GM12891 (cell line): Measurements from ENCODE around the gene CTSV.
"Not testable (repeated sequence)": the region's sequence is repeated elsewhere in the genome, so short reads cannot be mapped to it uniquely, and the experiment has no call there.

Experiments used
- DNase-seq: peaks from one replicate; pipeline ENCODE4 v3.0.0; 2011; ENCODE audit warnings: low spot score; ENCODE audit not compliant: insufficient read length
- FAIRE-seq: peaks from 2 replicates; lab custom pipeline; 2011; peaks lifted over from hg19 to GRCh38; lab: Jason Lieb, UNC
- PAX5 ChIP-seq: IDR thresholded peaks from 2 replicates; pipeline ENCODE4 v1.6.1; 2011; ENCODE audit warnings: low read length, moderate library complexity, mild to moderate bottlenecking; ENCODE audit not compliant: insufficient read depth, severe bottlenecking
- POLR2A ChIP-seq: IDR thresholded peaks from 2 replicates; pipeline ENCODE4 v1.6.1; 2011; ENCODE audit warnings: low read depth, low read length, control low read depth
- POLR2AphosphoS5 ChIP-seq: IDR thresholded peaks from 2 replicates; pipeline ENCODE4 v1.6.1; 2011; ENCODE audit warnings: low read depth, low read length, control low read depth
- POU2F2 ChIP-seq: IDR thresholded peaks from 2 replicates; pipeline ENCODE4 v1.6.1; 2011; ENCODE audit warnings: low read depth, mild to moderate bottlenecking, control low read depth, low read length, moderate library complexity
- SPI1 ChIP-seq: IDR thresholded peaks from 2 replicates; pipeline ENCODE4 v1.6.1; 2011; ENCODE audit warnings: low read depth, low read length, control low read depth
- TAF1 ChIP-seq: IDR thresholded peaks from 2 replicates; pipeline ENCODE4 v1.6.1; 2011; ENCODE audit warnings: low read depth, low read length, control low read depth

CTSV gene

DNA sequence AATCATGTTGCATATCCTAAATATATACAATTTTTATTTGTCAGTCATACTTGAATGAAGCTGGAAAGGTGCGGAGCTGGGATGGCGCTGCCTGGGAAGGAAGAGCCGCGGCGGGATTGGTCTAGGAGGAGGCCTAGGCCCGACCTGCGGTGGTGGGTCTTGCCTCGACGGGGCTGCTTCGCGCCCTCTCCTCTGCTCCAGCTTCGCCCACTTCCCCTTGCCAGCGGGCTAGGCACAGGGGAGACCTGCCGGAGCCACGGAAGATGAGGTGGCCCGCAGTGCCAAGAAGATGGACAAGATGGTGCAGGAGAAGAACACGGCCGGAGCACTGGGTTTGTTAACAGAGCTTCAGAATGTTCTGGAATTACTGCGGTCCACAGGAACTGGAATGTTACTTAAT is 28.5 kb upstream of the CTSV start:
- FAIRE-seq, result no peak
- TF ChIP-seq TAF1 (no peak), POU2F2 (no peak), POLR2A (no peak), PAX5 (no peak), POLR2AphosphoS5 (no peak), SPI1 (no peak)
- DNase-seq, result no peak

- no peak for FAIRE-seq
These were observed 25.2 kb upstream of the CTSV start for GRCh38 chr9:97064176-97064575.

DNA sequence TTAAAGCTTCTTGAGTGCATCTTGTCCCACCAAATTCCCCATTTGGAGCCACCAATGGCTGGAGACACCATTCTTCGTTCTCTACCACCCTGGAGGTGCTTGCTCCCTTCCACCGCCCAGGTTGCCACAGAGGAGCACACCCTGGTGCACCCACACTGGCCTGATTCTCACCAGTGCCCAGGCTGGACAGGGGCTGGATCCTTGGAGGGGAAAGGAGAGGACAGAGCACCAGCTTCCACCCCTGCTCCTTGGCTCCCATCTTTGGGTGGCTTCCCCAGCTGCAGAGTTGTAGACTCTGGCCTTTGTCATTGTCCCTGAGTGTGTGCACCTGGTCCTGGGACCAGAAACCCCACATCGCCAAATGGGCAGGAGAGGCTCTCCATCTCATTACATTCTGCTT is 21.9 kb upstream of the CTSV start:
- TF ChIP-seq POLR2AphosphoS5 (no peak), PAX5 (no peak), SPI1 (no peak), POLR2A (no peak), TAF1 (no peak), POU2F2 (no peak)
- no peak for FAIRE-seq
- DNase-seq, result no peak

More at GRCh38 chr9:97064176-97064575, 25.2 kb upstream of the CTSV start:
- DNase-seq, result no peak
- no peak for TF ChIP-seq POU2F2
- no peak for TF ChIP-seq POLR2AphosphoS5
- no peak for TF ChIP-seq TAF1
- no peak for TF ChIP-seq PAX5
- TF ChIP-seq SPI1, result no peak
- no peak for TF ChIP-seq POLR2A

GRCh38 chr9:97059626-97060025 is 20.7 kb upstream of the CTSV start:
- TF ChIP-seq TAF1, result no peak
- no peak for TF ChIP-seq SPI1
- no peak for TF ChIP-seq POLR2AphosphoS5
- TF ChIP-seq POU2F2, result no peak
- no peak for TF ChIP-seq POLR2A
- no peak for TF ChIP-seq PAX5
- DNase-seq (no peak), FAIRE-seq (no peak)

DNA sequence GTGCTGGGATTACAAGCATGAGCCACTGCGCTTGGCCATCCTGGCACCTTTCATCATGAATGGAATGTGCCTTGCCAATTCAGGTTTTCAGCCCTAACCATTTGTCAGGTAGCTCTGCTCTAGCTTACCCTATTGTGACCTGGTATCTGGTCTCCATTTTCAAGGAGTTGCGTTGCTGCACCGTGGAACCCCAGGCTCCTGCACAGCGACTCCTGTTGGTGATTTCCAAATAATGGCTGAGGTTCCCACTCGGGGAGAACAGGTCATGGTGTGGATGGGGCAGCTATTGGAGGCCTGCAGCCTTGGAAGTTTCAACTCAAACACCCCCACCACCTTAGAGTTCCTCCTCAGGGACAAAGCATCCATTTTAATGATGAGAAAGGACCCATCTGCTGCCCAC is 18.7 kb upstream of the CTSV start:
- TF ChIP-seq POLR2AphosphoS5 (no peak), POU2F2 (no peak), POLR2A (no peak), PAX5 (no peak), TAF1 (no peak), SPI1 (no peak)
- no peak for DNase-seq
- no peak for FAIRE-seq

DNA sequence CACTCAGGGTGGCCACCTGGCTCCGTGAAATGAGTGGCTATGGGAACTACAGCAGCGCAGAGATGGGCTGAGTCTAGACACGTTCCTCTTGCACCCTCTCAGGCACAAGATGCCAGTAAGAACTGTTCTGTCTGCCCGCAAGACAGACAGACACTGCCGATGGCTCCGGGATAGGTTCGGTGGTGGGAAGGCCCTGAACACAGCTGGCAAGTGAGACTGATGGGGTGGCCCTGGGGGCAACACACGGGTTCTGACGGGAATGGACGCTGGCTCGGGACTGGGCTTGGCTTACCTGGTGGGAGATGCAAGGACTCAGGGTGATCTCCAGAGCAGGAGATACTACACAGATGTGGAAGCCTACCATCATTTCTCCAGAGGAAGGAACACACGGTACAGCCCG is 16.9 kb upstream of the CTSV start:
- FAIRE-seq, DNase-seq: not testable (repeated sequence)

GRCh38 chr9:97053717-97054116 is 14.8 kb upstream of the CTSV start:
- FAIRE-seq, result no peak
- DNase-seq, result no peak
- TF ChIP-seq POLR2AphosphoS5 (no peak), POU2F2 (no peak), POLR2A (no peak), TAF1 (no peak), SPI1 (no peak), PAX5 (no peak)

GRCh38 chr9:97052735-97053134 is 13.8 kb upstream of the CTSV start:
- DNase-seq, result no peak
- TF ChIP-seq TAF1 (no peak), POU2F2 (no peak), POLR2AphosphoS5 (no peak), POLR2A (no peak), SPI1 (no peak), PAX5 (no peak)
- no peak for FAIRE-seq

DNA sequence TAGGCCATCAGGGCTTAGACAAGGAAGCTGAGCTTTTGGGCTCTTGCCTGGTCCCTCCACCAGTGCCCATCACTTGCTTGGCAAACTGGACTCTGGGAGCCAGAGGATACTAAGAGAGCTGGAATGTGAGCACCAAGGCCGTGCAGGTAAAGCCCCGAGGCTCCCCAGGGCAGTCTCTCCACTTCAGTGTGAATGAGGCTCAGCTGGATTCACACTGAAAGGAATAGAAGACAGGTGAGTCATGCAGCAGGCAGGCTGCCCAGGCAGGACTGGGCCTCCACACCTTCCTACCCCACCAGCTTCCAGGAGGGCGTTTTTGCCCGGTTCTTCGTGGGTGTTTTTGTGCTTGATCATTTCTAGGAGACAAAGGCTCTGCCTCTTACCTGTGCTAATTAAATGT is 7.3 kb upstream of the CTSV start:
- FAIRE-seq (no peak), DNase-seq (no peak)
- TF ChIP-seq PAX5 (no peak), POLR2AphosphoS5 (no peak), POLR2A (no peak)

- FAIRE-seq (no peak), DNase-seq (no peak)
These were observed 6.4 kb upstream of the CTSV start for GRCh38 chr9:97045300-97045699.

DNA sequence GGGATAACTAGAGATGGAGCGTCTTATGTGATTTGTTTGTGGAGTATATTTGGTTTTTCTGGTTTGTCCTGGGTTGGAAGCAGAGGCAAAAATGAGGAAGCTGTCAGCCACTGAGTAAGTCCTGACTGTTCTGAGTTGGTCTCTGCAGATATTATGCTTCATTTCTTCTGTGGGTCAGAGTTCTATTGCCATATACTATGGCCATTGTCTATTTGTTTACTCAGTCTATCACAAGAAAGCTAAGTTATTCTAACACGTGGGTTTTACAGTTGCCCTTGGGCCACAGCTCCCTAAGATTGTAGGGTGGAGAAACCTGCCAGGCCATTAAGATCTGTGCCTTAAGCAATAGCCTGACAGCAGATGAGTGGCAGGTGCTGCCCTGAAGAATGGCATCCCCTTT is 3.0 kb upstream of the CTSV start:
- DNase-seq (no peak), FAIRE-seq (no peak)
- TF ChIP-seq POLR2AphosphoS5 (no peak), POLR2A (no peak), SPI1 (no peak), POU2F2 (no peak), TAF1 (no peak), PAX5 (no peak)

More at GRCh38 chr9:97045300-97045699, 6.4 kb upstream of the CTSV start:
- TF ChIP-seq TAF1 (no peak), POLR2A (no peak), POLR2AphosphoS5 (no peak), POU2F2 (no peak), PAX5 (no peak), SPI1 (no peak)

DNA sequence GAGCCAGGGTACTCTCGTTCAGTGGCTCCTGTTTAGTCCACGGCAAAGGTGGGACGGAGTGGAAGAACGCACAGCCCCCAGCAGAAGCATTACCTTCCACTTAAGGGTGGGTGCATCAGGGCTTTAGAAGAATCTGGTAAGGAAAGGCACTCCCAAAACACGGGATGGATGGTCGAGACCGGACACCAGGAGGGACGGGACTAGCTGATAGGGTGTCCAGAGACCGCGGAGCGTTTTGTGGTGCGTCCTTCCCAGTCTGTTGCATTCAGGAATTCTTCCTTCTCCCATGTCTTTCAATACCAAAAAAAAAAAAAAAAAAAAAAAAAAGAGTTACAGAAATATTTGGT is 545 bp upstream of the CTSV start:
- TF ChIP-seq POLR2A, result no peak
- TF ChIP-seq TAF1, result no peak
- TF ChIP-seq PAX5, result no peak
- TF ChIP-seq POU2F2, result no peak
- no peak for TF ChIP-seq SPI1
- no peak for TF ChIP-seq POLR2AphosphoS5
- FAIRE-seq, result no peak
- DNase-seq, result no peak

- not testable (repeated sequence) for DNase-seq, FAIRE-seq
These were observed 15.4 kb downstream of the CTSV start for GRCh38 chr9:97023505-97023904.
